ENCODE results near the gene LY6G5B.

- TF ChIP-seq SMC3 (IDR thresholded peaks at IDR 0.05; ENCODE audit: low read depth, low read length) (no peak), ELK1 (IDR thresholded peaks at IDR 0.05; ENCODE audit: borderline replicate concordance, low read depth, low read length) (no peak), POLR2A (IDR thresholded peaks at IDR 0.05; ENCODE audit: low read depth, low read length) (no peak), CTCF (conservative IDR thresholded peaks at IDR 0.05; ENCODE audit: low read depth, low read length) (no peak), NFE2L2 (IDR thresholded peaks at IDR 0.05; ENCODE audit: low read depth, low read length) (no peak), BHLHE40 (IDR thresholded peaks at IDR 0.05; ENCODE audit: low read depth, low read length) (no peak)
Observed at GRCh38 chr6:31693535-31693934, 23.8 kb downstream of the LY6G5B start.

Measured in IMR-90 (cell line).